Measurements from ENCODE around the gene LRRC3B. TPM values are rescaled to one million over a fixed set of nuclear protein-coding genes. Genes with fewer than 3 reads are reported as not detected.

Gene LRRC3B
- total and polyA plus RNA-seq, 7 donors, result under 0.01 to 1.1 (median 0.41) TPM; not detected in 2

DNA sequence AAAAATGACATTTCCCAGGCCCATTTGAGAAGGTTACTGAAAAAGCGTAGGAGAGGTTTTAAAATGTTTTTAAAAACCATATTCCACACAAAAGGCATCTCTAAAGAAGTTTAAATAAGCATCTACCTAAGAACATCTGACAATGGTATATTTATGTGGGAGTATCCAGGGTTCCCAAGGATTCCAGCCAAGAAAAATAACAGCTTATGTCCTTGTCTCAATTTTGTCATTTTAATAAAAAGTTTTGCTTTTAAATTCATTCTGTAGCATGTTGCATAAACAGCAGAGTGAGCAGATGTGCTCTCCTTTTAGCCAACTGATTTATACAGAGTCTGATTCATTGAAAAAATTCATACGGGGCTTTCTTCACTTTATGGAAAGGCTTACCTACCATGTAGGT is 129.9 kb downstream of the LRRC3B start:
- Histone ChIP-seq H3K36me3 (no peaks in the 10 kb centered on the region), H3K9me3 (no peaks in the 10 kb centered on the region), H3K27ac (no peak overlapping the region), H3K27me3 (no peaks in the 10 kb centered on the region), H3K4me1 (no peaks in the 10 kb centered on the region), H3K4me3 (no peak overlapping the region)
- TF ChIP-seq CTCF (IDR thresholded peaks at IDR 0.05) (no peak), POLR2A (IDR thresholded peaks at IDR 0.05) (no peak), EP300 (IDR thresholded peaks at IDR 0.05) (no peak), POLR2AphosphoS5 (IDR thresholded peaks at IDR 0.05) (no peak)
- intact Hi-C loops (cut with DNase I), result no loop called here
- WGBS, 2 donors, result 77 to 87% methylated on average over 2 of the region's 2 CpGs
- no peak for DNase-seq

DNA sequence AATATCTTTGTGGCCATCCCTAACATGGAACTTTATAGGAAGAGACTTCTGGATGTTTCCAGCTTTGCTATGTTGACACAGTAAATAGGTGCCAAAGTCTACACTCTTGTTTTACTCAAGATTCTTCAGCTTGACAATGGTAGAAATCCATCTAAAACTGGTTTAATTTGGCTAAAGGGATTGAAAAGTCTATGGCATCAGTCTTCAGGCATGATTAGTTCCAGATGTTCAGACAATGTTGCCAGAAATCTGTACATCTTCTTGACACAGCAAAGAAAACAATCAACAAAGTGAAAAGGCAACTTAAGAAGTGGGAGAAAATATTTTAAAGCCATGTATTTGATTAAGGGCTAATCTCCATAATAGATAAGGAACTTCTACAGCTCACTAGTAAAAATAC is 130.5 kb downstream of the LRRC3B start:
- no peak for DNase-seq
- Histone ChIP-seq H3K9me3 (no peaks in the 10 kb centered on the region), H3K27me3 (no peaks in the 10 kb centered on the region), H3K27ac (no peak overlapping the region), H3K4me1 (no peaks in the 10 kb centered on the region), H3K36me3 (no peaks in the 10 kb centered on the region), H3K4me3 (no peak overlapping the region)
- TF ChIP-seq POLR2AphosphoS5 (IDR thresholded peaks at IDR 0.05), result no peak
- no peak for TF ChIP-seq CTCF (IDR thresholded peaks at IDR 0.05)
- TF ChIP-seq POLR2A (IDR thresholded peaks at IDR 0.05), result no peak
- no peak for TF ChIP-seq EP300 (IDR thresholded peaks at IDR 0.05)
- intact Hi-C loops (cut with DNase I), result no loop called here

GRCh38 chr3:26757978-26758377 is 135.4 kb downstream of the LRRC3B start:
- intact Hi-C loops (cut with DNase I), result no loop called here
- Histone ChIP-seq H3K9me3 (no peaks in the 10 kb centered on the region), H3K36me3 (no peaks in the 10 kb centered on the region), H3K4me1 (no peaks in the 10 kb centered on the region), H3K4me3 (no peak overlapping the region), H3K27me3 (no peaks in the 10 kb centered on the region), H3K27ac (no peak overlapping the region)
- TF ChIP-seq EP300 (IDR thresholded peaks at IDR 0.05), result no peak
- TF ChIP-seq CTCF (IDR thresholded peaks at IDR 0.05), result no peak
- no peak for TF ChIP-seq POLR2AphosphoS5 (IDR thresholded peaks at IDR 0.05)
- TF ChIP-seq POLR2A (IDR thresholded peaks at IDR 0.05), result no peak
- DNase-seq, result no peak
